HepG2 (cell line): ENCODE measurements around the gene SAMMSON. TPM values are rescaled to one million over a fixed set of nuclear protein-coding genes. Genes with fewer than 3 reads are reported as not detected.

ENCODE experiments used
- ATAC-seq: fragments of 200-7000 bp; cut with Tn5 transposase; 3 replicates; pipeline ENCODE4 v1.9.1; 2020; ENCODE audit warnings: mild to moderate bottlenecking, moderate library complexity
- BruUV-seq: library from RNA; stranded (reverse); fragments of 400-500 nt; replicated peaks from 2 replicates; lab custom pipeline; 2021; lab: Mats Ljungman, UMichigan
- CTCF ChIA-PET: fragments of 300-600 bp; formaldehyde crosslinking; extraction: SDS; loops from one replicate; lab custom pipeline; 2021; ENCODE audit warnings: low total read pairs, inconsistent platforms, low intra/inter-chr PET ratio; lab: Yijun Ruan, JAX
- POLR2A ChIA-PET: fragments of 350-600 bp; sonication (Branson Sonifier 250); formaldehyde crosslinking; loops from one replicate; lab custom pipeline; 2020; ENCODE audit warnings: antibody characterized with exemption, inconsistent platforms; lab: Yijun Ruan, JAX
- DNase-seq: peaks from one replicate; pipeline ENCODE4 v3.0.0-alpha.2; 2015; ENCODE audit warnings: low spot score
- FAIRE-seq: peaks from 3 replicates; lab custom pipeline; 2011; peaks lifted over from hg19 to GRCh38; lab: Jason Lieb, UNC
- H2AFZ ChIP-seq: one replicate; pipeline ENCODE4 v1.6.1; 2011; ENCODE audit warnings: low read length, inconsistent platforms
- H3K27ac ChIP-seq: fragments of 300-600 bp; 3 replicates; pipeline ENCODE4 v1.8.0; 2011; ENCODE audit warnings: mixed run types, mild to moderate bottlenecking, mixed read lengths, low read length, inconsistent platforms; ENCODE audit not compliant: insufficient read depth; ENCODE audit errors: extremely low read length
- H3K27me3 ChIP-seq, 2 experiments: fragments of 200-600 bp in 1 of 2; 2 replicates in 1 of 2; 3 replicates in 1 of 2; pipeline versions ENCODE4 v1.6.0 to v1.8.0; 2011; ENCODE audit warnings: low read length in 2 of 2, mild to moderate bottlenecking in 2 of 2, moderate library complexity in 2 of 2, inconsistent platforms in 1 of 2; ENCODE audit not compliant: insufficient read depth in 2 of 2, control insufficient read depth in 1 of 2
- H3K36me3 ChIP-seq, 2 experiments: fragments of 200-600 bp in 1 of 2; replicated peaks in 1 of 2; 2 replicates in 1 of 2; 3 replicates in 1 of 2; pipeline versions ENCODE4 v1.5.1 to v1.8.0; 2011; ENCODE audit warnings: low read length in 2 of 2, inconsistent platforms in 1 of 2; ENCODE audit not compliant: insufficient read depth in 2 of 2, control insufficient read depth in 1 of 2
- H3K4me1 ChIP-seq: 2 replicates; pipeline ENCODE4 v1.5.1; 2012; ENCODE audit warnings: low read length, inconsistent platforms; ENCODE audit not compliant: insufficient read depth
- H3K4me2 ChIP-seq: 2 replicates; pipeline ENCODE4 v1.6.0; 2011; ENCODE audit warnings: low read depth, low read length, inconsistent platforms
- H3K4me3 ChIP-seq, 3 experiments: fragments of 200-600 bp in 1 of 3; sonication (generic), shearing (Covaris generic) in 1 of 3; replicated peaks in 1 of 3; 2 replicates each; pipeline ENCODE4 v1.5.1; 2011 to 2016; ENCODE audit warnings: low read length in 3 of 3, inconsistent platforms in 2 of 3, low read depth in 2 of 3, mild to moderate bottlenecking in 2 of 3, control low read depth in 1 of 3, mixed read lengths in 1 of 3; ENCODE audit not compliant: insufficient read depth in 1 of 3
- H3K79me2 ChIP-seq: one replicate; pipeline ENCODE4 v1.6.1; 2011; ENCODE audit warnings: low read length, inconsistent platforms; ENCODE audit not compliant: insufficient read depth
- H3K9ac ChIP-seq: 2 replicates; pipeline ENCODE4 v1.6.0; 2011; ENCODE audit warnings: mild to moderate bottlenecking, low read depth, low read length, inconsistent platforms; ENCODE audit not compliant: insufficient read depth
- H3K9me3 ChIP-seq: 2 replicates; pipeline ENCODE4 v1.5.1; 2012; ENCODE audit warnings: mild to moderate bottlenecking, low read length
- H4K20me1 ChIP-seq: 2 replicates; pipeline ENCODE4 v1.6.0; 2011; ENCODE audit warnings: inconsistent platforms, mild to moderate bottlenecking, low read length, moderate library complexity; ENCODE audit not compliant: insufficient read depth
- IRX3 ChIP-seq: sonication (generic); formaldehyde crosslinking; IDR thresholded peaks from 2 replicates; pipeline ENCODE4 v1.8.1; 2023; ENCODE audit warnings: mild to moderate bottlenecking, low read depth, missing genetic modification reagents, borderline replicate concordance
- ZBTB39 ChIP-seq: sonication (generic); formaldehyde crosslinking; IDR thresholded peaks from 2 replicates; pipeline ENCODE4 v1.5.0; 2020; ENCODE audit warnings: missing genetic modification reagents
- ZC3H4 ChIP-seq: sonication (generic); formaldehyde crosslinking; IDR thresholded peaks from 2 replicates; pipeline ENCODE4 v1.4.0; 2020; ENCODE audit warnings: missing genetic modification reagents, borderline replicate concordance
- ZNF484 ChIP-seq: sonication (generic); formaldehyde crosslinking; IDR thresholded peaks from 2 replicates; pipeline ENCODE4 v1.5.1; 2020; ENCODE audit warnings: mild to moderate bottlenecking, low read depth, missing genetic modification reagents, borderline replicate concordance
- ZNF570 ChIP-seq: sonication (generic); formaldehyde crosslinking; IDR thresholded peaks from 2 replicates; pipeline ENCODE4 v1.4.0; 2020; ENCODE audit warnings: mild to moderate bottlenecking, missing genetic modification reagents, borderline replicate concordance
- WGBS: methylation state at CpG from one replicate; pipeline ENCODE4 v1.1.6; 2017; ENCODE audit warnings: low lambda C conversion rate; 5-methylcytosine and 5-hydroxymethylcytosine counted together
- in situ Hi-C: cut with HindIII; loops from 2 replicates; pipeline ENCODE4 v1.10.0; 2017; ENCODE audit warnings: low pct_unique_long_range_greater_than_20kb; ENCODE audit not compliant: extremely low pct_ligation_motif_present
- intact Hi-C: fragments of 100-400 bp; cut with micrococcal nuclease; formaldehyde crosslinking; loops from one replicate; pipeline ENCODE4 v1.10.0; 2022; ENCODE audit not compliant: unreplicated experiment
- polyA plus RNA-seq, 8 experiments: library from polyadenylated mRNA; depleted of rRNA in 3 of 8; stranded (reverse) in 7 of 8; unstranded in 1 of 8; fragments of >200 nt; fragmentation: Illumina TruSeq in 4 of 8; extraction: Trizol in 4 of 8; gene quantifications; 2 replicates each; pipeline versions ENCODE4 v1.2.1 to v1.2.3, GENCODE V29; 2011 to 2016; ENCODE audit warnings: low read depth in 4 of 8, missing spikeins in 1 of 8, mixed read lengths in 1 of 8; ENCODE audit not compliant: insufficient read depth in 1 of 8
- total RNA-seq, 5 experiments: library from RNA; depleted of rRNA; stranded (reverse); fragments of >200 nt; fragmentation: Illumina TruSeq; extraction: Trizol; gene quantifications; 2 replicates each; pipeline ENCODE4 v1.2.3, GENCODE V29; 2016; ENCODE audit warnings: low read depth in 1 of 5

SAMMSON gene
- total and polyA plus RNA-seq, 2 of the 13 experiments (the other 11 are each of a cell fraction or from before 2014, with no cell fraction given): not detected

GRCh38 chr3:69986419-69986818, 13.1 kb upstream of the SAMMSON start:
- Histone ChIP-seq H3K4me2 (no peak overlapping the region), H3K36me3 (no peaks in the 10 kb centered on the region), H3K79me2 (no peaks in the 10 kb centered on the region), H3K27me3 (no peaks in the 10 kb centered on the region; a peak in 1 of 5 replicates), H2AFZ (no peak overlapping the region), H3K27ac (no peak overlapping the region), H3K9me3 (no peaks in the 10 kb centered on the region), H3K9ac (no peak overlapping the region), H3K4me3 (no peak overlapping the region), H3K4me1 (no peaks in the 10 kb centered on the region), H4K20me1 (no peaks in the 10 kb centered on the region)
- ChIA-PET CTCF (no interaction called here), POLR2A (no interaction called here)
- no TSS peak for BruUV-seq
- FAIRE-seq (no peak), ATAC-seq (no peak), DNase-seq (no peak)
- TF ChIP-seq ZNF484 (CRISPR knock-in tag): no peak
- in situ Hi-C loops (no loop called here), intact Hi-C loops (no loop called here)
- WGBS: 4% methylated on average over 6 of the region's 6 CpGs

- TF ChIP-seq IRX3 (CRISPR knock-in tag) (no peak), ZC3H4 (CRISPR knock-in tag) (no peak), ZBTB39 (CRISPR knock-in tag) (no peak), ZNF570 (CRISPR knock-in tag) (no peak)
- H3K9me3 ChIP-seq: no peaks in the 10 kb centered on the region
- 11% methylated on average over 6 of the region's 6 CpGs for WGBS
- DNase-seq: no peak
- in situ Hi-C loops (no loop called here), intact Hi-C loops (no loop called here)
- ATAC-seq: no peak
- H3K27me3 ChIP-seq: no peaks in the 10 kb centered on the region; a peak in 1 of 5 replicates
- no peak for FAIRE-seq
- H3K4me3 ChIP-seq: no peak overlapping the region
- H4K20me1 ChIP-seq: no peaks in the 10 kb centered on the region
- H2AFZ ChIP-seq: no peak overlapping the region
- CTCF ChIA-PET: no interaction called here
- H3K36me3 ChIP-seq: no peaks in the 10 kb centered on the region
- BruUV-seq: no TSS peak
- H3K27ac ChIP-seq: no peak overlapping the region
- POLR2A ChIA-PET: no interaction called here
- H3K4me1 ChIP-seq: no peaks in the 10 kb centered on the region
- no peak overlapping the region for H3K9ac ChIP-seq
- no peaks in the 10 kb centered on the region for H3K79me2 ChIP-seq
- H3K4me2 ChIP-seq: no peak overlapping the region
Measured at GRCh38 chr3:69987833-69988232, 11.7 kb upstream of the SAMMSON start.
